HCT116 (cell line): ENCODE measurements around the gene PRMT9.

ENCODE experiments used
- ATF3 ChIP-seq: IDR thresholded peaks from 2 replicates; pipeline ENCODE4 v1.6.1; 2012
- EZH2phosphoT487 ChIP-seq: fragments of 200-600 bp; IDR thresholded peaks from 2 replicates; pipeline ENCODE4 v1.6.1; 2018; ENCODE audit warnings: antibody characterized with exemption, borderline replicate concordance
- POLR2A ChIP-seq: IDR thresholded peaks from 2 replicates; pipeline ENCODE4 v1.7.0; 2011; ENCODE audit warnings: borderline replicate concordance; ENCODE audit not compliant: insufficient read depth, insufficient read length; ENCODE audit errors: extremely low read depth
- POLR2AphosphoS5 ChIP-seq: IDR thresholded peaks from 2 replicates; pipeline ENCODE4 v1.6.1; 2011; ENCODE audit warnings: mild to moderate bottlenecking, low read depth, low read length, moderate library complexity
- SP1 ChIP-seq: IDR thresholded peaks from 2 replicates; pipeline ENCODE4 v1.6.1; 2012; ENCODE audit warnings: low read depth
- TCF7L2 ChIP-seq: IDR thresholded peaks from 2 replicates; pipeline ENCODE4 v1.7.0; 2011; ENCODE audit warnings: borderline replicate concordance, inconsistent platforms; ENCODE audit not compliant: insufficient read depth, insufficient read length; ENCODE audit errors: extremely low read depth
- ZNF274 ChIP-seq: fragments of 200-500 bp; sonication (Bioruptor generic); IDR thresholded peaks from 2 replicates; pipeline ENCODE4 v1.6.1; 2014; ENCODE audit warnings: mild to moderate bottlenecking, low read depth, low read length, inconsistent platforms
- TF ChIP-seq, protein P1 (sequence below), 3 experiments: fragments of 200-600 bp in 1 of 3; sonication (generic) in 1 of 3; IDR thresholded peaks in 2 of 3; conservative IDR thresholded peaks in 1 of 3; 2 replicates each; pipeline ENCODE4 v1.5.1; 2012 to 2017; ENCODE audit warnings: low read depth in 2 of 3, low read length in 2 of 3, antibody characterized with exemption in 1 of 3, borderline replicate concordance in 1 of 3, control low read depth in 1 of 3, mild to moderate bottlenecking in 1 of 3, mixed read lengths in 1 of 3, mixed run types in 1 of 3, moderate library complexity in 1 of 3; ENCODE audit not compliant: insufficient read depth in 1 of 3
- TF ChIP-seq, protein P2 (sequence below): IDR thresholded peaks from 2 replicates; pipeline ENCODE4 v1.6.1; 2011; ENCODE audit warnings: mild to moderate bottlenecking, low read length, moderate library complexity; ENCODE audit not compliant: insufficient replicate concordance; ENCODE audit errors: extremely low read depth

DNA sequence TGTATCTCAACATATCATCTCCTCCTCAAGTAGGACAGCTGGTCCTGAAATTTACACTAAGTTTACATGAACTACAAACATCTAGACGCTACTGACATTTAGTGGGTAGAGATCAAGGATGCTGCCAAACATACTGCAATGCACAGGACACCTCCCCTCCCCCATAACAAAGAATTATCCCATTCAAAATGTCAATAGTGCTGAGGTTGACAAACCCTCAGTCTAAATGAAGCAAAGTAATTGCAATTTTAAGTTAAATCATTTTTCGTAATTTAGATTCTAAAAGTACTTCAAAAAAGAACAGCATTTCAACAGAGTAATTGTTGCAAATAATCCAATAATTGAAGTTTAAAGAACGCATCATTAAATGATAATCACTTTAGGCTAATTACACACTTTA lies 1.2 kb downstream of the PRMT9 start:
- TF ChIP-seq, protein P1, sequence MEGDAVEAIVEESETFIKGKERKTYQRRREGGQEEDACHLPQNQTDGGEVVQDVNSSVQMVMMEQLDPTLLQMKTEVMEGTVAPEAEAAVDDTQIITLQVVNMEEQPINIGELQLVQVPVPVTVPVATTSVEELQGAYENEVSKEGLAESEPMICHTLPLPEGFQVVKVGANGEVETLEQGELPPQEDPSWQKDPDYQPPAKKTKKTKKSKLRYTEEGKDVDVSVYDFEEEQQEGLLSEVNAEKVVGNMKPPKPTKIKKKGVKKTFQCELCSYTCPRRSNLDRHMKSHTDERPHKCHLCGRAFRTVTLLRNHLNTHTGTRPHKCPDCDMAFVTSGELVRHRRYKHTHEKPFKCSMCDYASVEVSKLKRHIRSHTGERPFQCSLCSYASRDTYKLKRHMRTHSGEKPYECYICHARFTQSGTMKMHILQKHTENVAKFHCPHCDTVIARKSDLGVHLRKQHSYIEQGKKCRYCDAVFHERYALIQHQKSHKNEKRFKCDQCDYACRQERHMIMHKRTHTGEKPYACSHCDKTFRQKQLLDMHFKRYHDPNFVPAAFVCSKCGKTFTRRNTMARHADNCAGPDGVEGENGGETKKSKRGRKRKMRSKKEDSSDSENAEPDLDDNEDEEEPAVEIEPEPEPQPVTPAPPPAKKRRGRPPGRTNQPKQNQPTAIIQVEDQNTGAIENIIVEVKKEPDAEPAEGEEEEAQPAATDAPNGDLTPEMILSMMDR (IDR thresholded peaks at IDR 0.05 in 2 of 3, conservative IDR thresholded peaks at IDR 0.05 in 1 of 3; ENCODE audit: borderline replicate concordance in 1 of 3, insufficient read depth in 1 of 3, low read depth in 2 of 3, low read length in 2 of 3) = no peak
- TF ChIP-seq POLR2AphosphoS5 (no peak), EZH2phosphoT487 (no peak), SP1 (no peak), POLR2A (no peak), TCF7L2 (no peak), ZNF274 (no peak), ATF3 (no peak)
- TF ChIP-seq, protein P2, sequence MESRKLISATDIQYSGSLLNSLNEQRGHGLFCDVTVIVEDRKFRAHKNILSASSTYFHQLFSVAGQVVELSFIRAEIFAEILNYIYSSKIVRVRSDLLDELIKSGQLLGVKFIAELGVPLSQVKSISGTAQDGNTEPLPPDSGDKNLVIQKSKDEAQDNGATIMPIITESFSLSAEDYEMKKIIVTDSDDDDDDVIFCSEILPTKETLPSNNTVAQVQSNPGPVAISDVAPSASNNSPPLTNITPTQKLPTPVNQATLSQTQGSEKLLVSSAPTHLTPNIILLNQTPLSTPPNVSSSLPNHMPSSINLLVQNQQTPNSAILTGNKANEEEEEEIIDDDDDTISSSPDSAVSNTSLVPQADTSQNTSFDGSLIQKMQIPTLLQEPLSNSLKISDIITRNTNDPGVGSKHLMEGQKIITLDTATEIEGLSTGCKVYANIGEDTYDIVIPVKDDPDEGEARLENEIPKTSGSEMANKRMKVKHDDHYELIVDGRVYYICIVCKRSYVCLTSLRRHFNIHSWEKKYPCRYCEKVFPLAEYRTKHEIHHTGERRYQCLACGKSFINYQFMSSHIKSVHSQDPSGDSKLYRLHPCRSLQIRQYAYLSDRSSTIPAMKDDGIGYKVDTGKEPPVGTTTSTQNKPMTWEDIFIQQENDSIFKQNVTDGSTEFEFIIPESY = no peak
